Heart left ventricle (tissue), 13 donors: ENCODE measurements around the gene TMEM135.
"Not testable (repeated sequence)": the region's sequence is repeated elsewhere in the genome, so short reads cannot be mapped to it uniquely, and the experiment has no call there.

Source experiments
- POLR2A ChIP-seq, 2 donors: fragments of 450-650 bp; IDR thresholded peaks; one replicate each; pipeline ENCODE4 v1.6.1; 2017; ENCODE audit warnings: antibody characterized with exemption in 2 of 2, mild to moderate bottlenecking in 2 of 2, moderate library complexity in 2 of 2
- TF ChIP-seq, protein P1 (sequence below), 12 donors: fragments of 200-600 bp; sonication (generic) in 4 of 12; IDR thresholded peaks; one replicate each; pipeline versions ENCODE4 v1.5.0 to v1.8.0; 2018 to 2022; ENCODE audit warnings: antibody characterized with exemption in 12 of 12, mild to moderate bottlenecking in 5 of 12
- donor health status: ischemic (EF 13 %, LVEDD 7.1; RV severe dilation, severe dysfunction).
- donor health status: DM: no; HTN: yes; CAD: no.
- donor health status: DM: no; HTN: no; CAD: no.
- donor health status: ischemic (EF 25% LVEDD 6.9; RV normal size, moderate dysfunction).
- donor health status: ischemic (EF 25% LVEDD 5.7; RV mildly dilated, moderate dysfunction).
- donor health status: ischemic (EF 35%, LVEDD 5.7; RV mildly dilated, moderate dysfunction).
- donor health status: nonischemic (EF 11% LVEDD 7.7; RV severe dilation, severe dysfunction).
- donor health status: DM: yes; HTN: yes; CAD: no.
- donor health status: PGD.
- donor health status: ischemic (EF 29% LVEDD 5.4; RV normal size, mild dysfunction).
- donor health status: nonischemic (EF 23%, LVEDD 6.1; RV moderate dilation, normal function).

DNA sequence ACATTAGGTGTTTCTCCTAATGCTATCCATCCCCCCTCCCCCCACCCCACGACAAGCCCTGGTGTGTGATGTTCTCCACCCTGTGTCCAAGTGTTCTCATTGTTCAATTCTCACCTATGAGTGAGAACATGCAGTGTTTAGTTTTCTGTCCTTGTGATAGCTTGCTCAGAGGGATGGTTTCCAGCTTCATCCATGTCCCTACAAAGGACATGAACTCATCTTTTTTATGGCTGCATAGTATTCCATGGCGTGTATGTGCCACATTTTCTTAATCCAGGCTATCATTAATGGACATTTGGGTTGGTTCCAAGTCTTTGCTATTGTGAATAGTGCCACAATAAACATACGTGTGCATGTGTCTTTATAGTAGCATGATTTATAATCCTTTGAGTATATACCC, 69.6 kb downstream of the TMEM135 start:
- TF ChIP-seq, protein P1, sequence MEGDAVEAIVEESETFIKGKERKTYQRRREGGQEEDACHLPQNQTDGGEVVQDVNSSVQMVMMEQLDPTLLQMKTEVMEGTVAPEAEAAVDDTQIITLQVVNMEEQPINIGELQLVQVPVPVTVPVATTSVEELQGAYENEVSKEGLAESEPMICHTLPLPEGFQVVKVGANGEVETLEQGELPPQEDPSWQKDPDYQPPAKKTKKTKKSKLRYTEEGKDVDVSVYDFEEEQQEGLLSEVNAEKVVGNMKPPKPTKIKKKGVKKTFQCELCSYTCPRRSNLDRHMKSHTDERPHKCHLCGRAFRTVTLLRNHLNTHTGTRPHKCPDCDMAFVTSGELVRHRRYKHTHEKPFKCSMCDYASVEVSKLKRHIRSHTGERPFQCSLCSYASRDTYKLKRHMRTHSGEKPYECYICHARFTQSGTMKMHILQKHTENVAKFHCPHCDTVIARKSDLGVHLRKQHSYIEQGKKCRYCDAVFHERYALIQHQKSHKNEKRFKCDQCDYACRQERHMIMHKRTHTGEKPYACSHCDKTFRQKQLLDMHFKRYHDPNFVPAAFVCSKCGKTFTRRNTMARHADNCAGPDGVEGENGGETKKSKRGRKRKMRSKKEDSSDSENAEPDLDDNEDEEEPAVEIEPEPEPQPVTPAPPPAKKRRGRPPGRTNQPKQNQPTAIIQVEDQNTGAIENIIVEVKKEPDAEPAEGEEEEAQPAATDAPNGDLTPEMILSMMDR (IDR thresholded peaks at IDR 0.05) = not testable (repeated sequence)
- not testable (repeated sequence) for TF ChIP-seq POLR2A (IDR thresholded peaks at IDR 0.05)
